ENCODE data around the gene SPARCL1. TPM values are rescaled to one million over a fixed set of nuclear protein-coding genes. Genes with fewer than 3 reads are reported as not detected.

The SPARCL1 gene
- total and polyA plus RNA-seq, 2 donors (not counting 3 experiments of a cell fraction or from before 2014, with no cell fraction given): not detected

- POLR2A ChIA-PET: no interaction called here
- H3K9me3 ChIP-seq (replicated peaks; ENCODE audit: control insufficient read depth, insufficient read depth, low read length): no peaks in the 10 kb centered on the region
- no peak for TF ChIP-seq CTCF (IDR thresholded peaks at IDR 0.05; ENCODE audit: extremely low read depth in 1 of 2, insufficient read depth in 1 of 2, low read depth in 1 of 2, low read length in 2 of 2)
- no peak for TF ChIP-seq FOS (IDR thresholded peaks at IDR 0.05; ENCODE audit: borderline replicate concordance, insufficient read depth, low read length)
- no peak for TF ChIP-seq POLR2AphosphoS5 (IDR thresholded peaks at IDR 0.05; ENCODE audit: insufficient read depth, low read depth, low read length)
- no peak for TF ChIP-seq MAX (IDR thresholded peaks at IDR 0.05; ENCODE audit: insufficient read depth, insufficient read length)
- TF ChIP-seq POLR2A (IDR thresholded peaks at IDR 0.05; ENCODE audit: low read depth, low read length): no peak
- no peak for TF ChIP-seq GATA2 (IDR thresholded peaks at IDR 0.05; ENCODE audit: insufficient read depth, insufficient read length, low read depth, low read length)
- TF ChIP-seq MYC (IDR thresholded peaks at IDR 0.05; ENCODE audit: low read depth, low read length): no peak
- no peak for TF ChIP-seq JUN (IDR thresholded peaks at IDR 0.05; ENCODE audit: borderline replicate concordance, insufficient read depth, insufficient read length, low read depth)
- no peak for TF ChIP-seq EZH2 (IDR thresholded peaks at IDR 0.05; ENCODE audit: borderline replicate concordance, low read depth, low read length, severe bottlenecking)
- CTCF ChIA-PET: interaction anchor here (0.9 kb wide), 1 partner anchor 14 kb away, joined by 4 read pairs; no protein-coding TSS in a partner anchor
- BruUV-seq (replicated peaks): no TSS peak
- intact Hi-C loops (cut with micrococcal nuclease) (no loop called here), dilution Hi-C loops (cut with MboI; ENCODE audit: extremely low pct_ligation_motif_present, low sequenced_read_pairs) (no loop called here)
- no peak for DNase-seq (ENCODE audit: low read depth, low spot score)
- no peaks in the 10 kb centered on the region for H3K36me3 ChIP-seq (ENCODE audit: control insufficient read depth in 2 of 2, extremely low read depth in 1 of 2, insufficient read depth in 2 of 2, low read length in 2 of 2)
- H4K20me1 ChIP-seq (replicated peaks; ENCODE audit: control insufficient read depth, extremely low read depth, insufficient read depth, low read length): no peaks in the 10 kb centered on the region
- H3K4me2 ChIP-seq (ENCODE audit: insufficient read depth, low read length): no peak overlapping the region
- no peak overlapping the region for H3K9ac ChIP-seq (replicated peaks; ENCODE audit: extremely low read depth, insufficient read depth, low read length)
- no peak for FAIRE-seq
- H3K27ac ChIP-seq (ENCODE audit: insufficient read depth, low read depth, low read length): no peak overlapping the region
- peaks cover 0 to 6% of the 10 kb centered on the region in 2 experiments for H3K27me3 ChIP-seq (ENCODE audit: control insufficient read depth in 2 of 2, insufficient read depth in 2 of 2, low read length in 2 of 2)
- no peaks in the 10 kb centered on the region for H3K79me2 ChIP-seq (ENCODE audit: control insufficient read depth, insufficient read depth, low read length)
- no peak overlapping the region for H2AFZ ChIP-seq (ENCODE audit: low read depth, low read length)
- H3K4me3 ChIP-seq (replicated peaks in 1 of 3; ENCODE audit: insufficient read depth in 1 of 3, low read depth in 1 of 3, low read length in 3 of 3): no peak overlapping the region
- no peaks in the 10 kb centered on the region for H3K9me1 ChIP-seq (replicated peaks; ENCODE audit: control insufficient read depth, extremely low read depth, insufficient read depth, low read length)
- no peaks in the 10 kb centered on the region for H3K4me1 ChIP-seq (ENCODE audit: control insufficient read depth, extremely low read depth, insufficient read depth, low read length)
These were observed 1.1 kb upstream of the SPARCL1 start for GRCh38 chr4:87530229-87530628.

All from endothelial cell of umbilical vein (primary cell).